H1 (cell line): ENCODE results near the gene ASPHD2. TPM values are rescaled to one million over a fixed set of nuclear protein-coding genes. Genes with fewer than 3 reads are reported as not detected.

ENCODE experiments used
- CTCF ChIA-PET: fragments of 300-600 bp; sonication (Branson Sonifier 250); formaldehyde crosslinking; loops from one replicate; lab custom pipeline; 2021; ENCODE audit not compliant: partially characterized antibody; lab: Charles Lee
- POLR2A ChIA-PET: fragments of 300-600 bp; sonication (Branson Sonifier 250); formaldehyde crosslinking; loops from one replicate; lab custom pipeline; 2021; ENCODE audit warnings: inconsistent platforms; ENCODE audit not compliant: partially characterized antibody; lab: Charles Lee
- DNase-seq, 2 experiments: peaks; one replicate each; pipeline versions ENCODE4 v3.0.0 to v3.0.0-alpha.2; 2010 to 2022; ENCODE audit warnings: low spot score in 2 of 2, low read depth in 1 of 2, mixed read lengths in 1 of 2
- FAIRE-seq: peaks from 2 replicates; lab custom pipeline; 2011; peaks lifted over from hg19 to GRCh38; lab: Jason Lieb, UNC
- H2AFZ ChIP-seq: 2 replicates; pipeline ENCODE4 v1.8.1; 2012; ENCODE audit warnings: low read length, inconsistent platforms
- H2AK5ac ChIP-seq: 2 replicates; pipeline ENCODE4 v1.6.1; 2013; ENCODE audit warnings: low read depth, low read length
- H2BK120ac ChIP-seq: replicated peaks from 2 replicates; pipeline ENCODE3; 2013; ENCODE audit warnings: low read depth, low read length, inconsistent platforms
- H2BK12ac ChIP-seq: 2 replicates; pipeline ENCODE4 v1.6.1; 2013; ENCODE audit warnings: low read depth, low read length
- H2BK15ac ChIP-seq: 2 replicates; pipeline ENCODE4 v1.6.1; 2013; ENCODE audit warnings: low read length
- H2BK20ac ChIP-seq: 2 replicates; pipeline ENCODE4 v1.6.1; 2013; ENCODE audit warnings: low read length
- H2BK5ac ChIP-seq: 2 replicates; pipeline ENCODE4 v1.6.1; 2013; ENCODE audit warnings: low read depth, low read length
- H3K14ac ChIP-seq: 2 replicates; pipeline ENCODE4 v1.6.1; 2013; ENCODE audit warnings: inconsistent platforms; ENCODE audit not compliant: insufficient read length
- H3K18ac ChIP-seq: 2 replicates; pipeline ENCODE4 v1.6.1; 2013; ENCODE audit warnings: low read length; ENCODE audit errors: extremely low read depth
- H3K23ac ChIP-seq: 2 replicates; pipeline ENCODE4 v1.6.1; 2013; ENCODE audit warnings: inconsistent platforms; ENCODE audit not compliant: insufficient read length
- H3K23me2 ChIP-seq: 2 replicates; pipeline ENCODE4 v1.6.1; 2013; ENCODE audit warnings: low read depth, low read length
- H3K27ac ChIP-seq: 2 replicates; pipeline ENCODE4 v1.6.1; 2011; ENCODE audit warnings: low read depth, low read length, inconsistent platforms
- H3K27me3 ChIP-seq, 4 experiments: replicated peaks in 1 of 4; 1 replicate in 1 of 4; 2 replicates in 3 of 4; pipeline versions ENCODE4 v1.6.1 to v1.8.1; 2011 to 2013; ENCODE audit warnings: low read length in 3 of 4, mild to moderate bottlenecking in 3 of 4, inconsistent platforms in 2 of 4, mixed read lengths in 2 of 4, moderate library complexity in 1 of 4; ENCODE audit not compliant: control insufficient read depth in 3 of 4, insufficient read depth in 3 of 4; ENCODE audit errors: extremely low read depth in 1 of 4
- H3K36me3 ChIP-seq, 4 experiments: 2 replicates each; pipeline versions ENCODE4 v1.6.1 to v1.8.1; 2011 to 2013; ENCODE audit warnings: mild to moderate bottlenecking in 4 of 4, low read length in 3 of 4, moderate library complexity in 2 of 4, control low read depth in 1 of 4, inconsistent platforms in 1 of 4; ENCODE audit not compliant: insufficient read depth in 4 of 4, control insufficient read depth in 2 of 4
- H3K4ac ChIP-seq: replicated peaks from 2 replicates; pipeline ENCODE3; 2013; ENCODE audit warnings: low read length, low read depth, mixed read lengths, inconsistent platforms; ENCODE audit not compliant: insufficient read length
- H3K4me1 ChIP-seq, 4 experiments: replicated peaks in 1 of 4; 1 replicate in 1 of 4; 2 replicates in 3 of 4; pipeline versions ENCODE4 v1.6.1 to v1.8.1; 2011 to 2013; ENCODE audit warnings: low read length in 3 of 4, inconsistent platforms in 2 of 4, mixed read lengths in 1 of 4; ENCODE audit not compliant: insufficient read depth in 4 of 4, control insufficient read depth in 3 of 4
- H3K4me2 ChIP-seq, 2 experiments: 2 replicates each; pipeline versions ENCODE4 v1.6.1 to v1.8.1; 2011 to 2013; ENCODE audit warnings: low read depth in 2 of 2, low read length in 2 of 2, control low read depth in 1 of 2, inconsistent platforms in 1 of 2, mild to moderate bottlenecking in 1 of 2; ENCODE audit not compliant: insufficient read depth in 1 of 2
- H3K4me3 ChIP-seq, 4 experiments: fragments of 200-600, 300-600 bp in 1 of 4; sonication (generic), shearing (Covaris generic), sonication (Bioruptor Twin) in 1 of 4; 2 replicates each; pipeline versions ENCODE4 v1.5.1 to v1.8.1; 2011 to 2016; ENCODE audit warnings: low read length in 4 of 4, low read depth in 3 of 4, control low read depth in 2 of 4, inconsistent platforms in 2 of 4, mild to moderate bottlenecking in 2 of 4, mixed read lengths in 1 of 4, moderate library complexity in 1 of 4; ENCODE audit not compliant: insufficient read depth in 2 of 4; ENCODE audit errors: extremely low read depth in 1 of 4
- H3K56ac ChIP-seq: replicated peaks from 2 replicates; pipeline ENCODE3; 2013; ENCODE audit warnings: low read depth, mild to moderate bottlenecking, mixed read lengths, low read length, inconsistent platforms; ENCODE audit not compliant: insufficient read length
- H3K79me1 ChIP-seq: 2 replicates; pipeline ENCODE4 v1.6.1; 2013; ENCODE audit warnings: low read depth, low read length, control low read depth
- H3K79me2 ChIP-seq, 2 experiments: 2 replicates each; pipeline versions ENCODE4 v1.6.1 to v1.8.1; 2012 to 2013; ENCODE audit warnings: low read length in 2 of 2, mild to moderate bottlenecking in 2 of 2, inconsistent platforms in 1 of 2; ENCODE audit not compliant: insufficient read depth in 2 of 2, control insufficient read depth in 1 of 2
- H3K9ac ChIP-seq, 4 experiments: replicated peaks in 1 of 4; 1 replicate in 1 of 4; 2 replicates in 3 of 4; pipeline versions ENCODE4 v1.6.1 to v1.8.1; 2011 to 2013; ENCODE audit warnings: low read depth in 3 of 4, low read length in 3 of 4, control low read depth in 2 of 4, mild to moderate bottlenecking in 2 of 4, moderate library complexity in 2 of 4, inconsistent platforms in 1 of 4; ENCODE audit errors: extremely low read depth in 1 of 4
- H3K9me3 ChIP-seq, 2 experiments: 2 replicates each; pipeline versions ENCODE4 v1.6.1 to v1.8.1; 2012 to 2013; ENCODE audit warnings: mild to moderate bottlenecking in 2 of 2, moderate library complexity in 2 of 2, control low read depth in 1 of 2, inconsistent platforms in 1 of 2, low read depth in 1 of 2, low read length in 1 of 2, mixed read lengths in 1 of 2; ENCODE audit not compliant: insufficient read depth in 2 of 2
- H4K20me1 ChIP-seq, 2 experiments: replicated peaks in 1 of 2; 2 replicates each; pipeline versions ENCODE3 to v1.8.1; 2011 to 2013; ENCODE audit warnings: inconsistent platforms in 2 of 2, low read length in 2 of 2, mild to moderate bottlenecking in 1 of 2; ENCODE audit not compliant: insufficient read depth in 2 of 2, control insufficient read depth in 1 of 2
- H4K5ac ChIP-seq: 2 replicates; pipeline ENCODE4 v1.6.1; 2013; ENCODE audit warnings: low read length, low read depth, mixed read lengths, inconsistent platforms; ENCODE audit not compliant: insufficient read length
- H4K8ac ChIP-seq: 2 replicates; pipeline ENCODE4 v1.8.0; 2013; ENCODE audit warnings: mild to moderate bottlenecking, moderate library complexity, low read length, inconsistent platforms; ENCODE audit not compliant: insufficient read depth; ENCODE audit errors: extremely low read depth
- H4K91ac ChIP-seq: replicated peaks from 2 replicates; pipeline ENCODE3; 2013; ENCODE audit warnings: low read length, mixed read lengths, inconsistent platforms; ENCODE audit not compliant: insufficient read length
- BACH1 ChIP-seq: IDR thresholded peaks from 2 replicates; pipeline ENCODE4 v1.6.1; 2012; ENCODE audit warnings: low read length, improper control_type of control experiment
- CBX8 ChIP-seq: fragments of 300-800, 300-1000 bp; sonication (generic); IDR thresholded peaks from 2 replicates; pipeline ENCODE4 v1.7.1; 2016; ENCODE audit warnings: low read depth, low read length, borderline replicate concordance
- CREB1 ChIP-seq: IDR thresholded peaks from 2 replicates; pipeline ENCODE4 v1.6.1; 2012; ENCODE audit warnings: inconsistent platforms
- CTBP2 ChIP-seq: IDR thresholded peaks from 2 replicates; pipeline ENCODE4 v1.7.0; 2011; ENCODE audit warnings: borderline replicate concordance, mild to moderate bottlenecking, moderate library complexity, mixed read lengths, low read length; ENCODE audit not compliant: insufficient read depth, insufficient read length
- MAFK ChIP-seq: IDR thresholded peaks from 2 replicates; pipeline ENCODE4 v1.6.1; 2012; ENCODE audit warnings: low read depth, mild to moderate bottlenecking, improper control_type of control experiment, low read length
- POU5F1 ChIP-seq: IDR thresholded peaks from 2 replicates; pipeline ENCODE4 v1.6.1; 2011; ENCODE audit warnings: low read depth, mild to moderate bottlenecking, low read length, moderate library complexity
- SIN3A ChIP-seq, 2 experiments: IDR thresholded peaks in 1 of 2; conservative IDR thresholded peaks in 1 of 2; 2 replicates each; pipeline ENCODE4 v1.6.1; 2011 to 2012; ENCODE audit warnings: low read length in 2 of 2, improper control_type of control experiment in 1 of 2, low read depth in 1 of 2, mild to moderate bottlenecking in 1 of 2
- SIRT6 ChIP-seq: IDR thresholded peaks from one replicate; pipeline ENCODE4 v1.7.1; 2012; ENCODE audit warnings: low read length, inconsistent platforms
- SIX5 ChIP-seq: IDR thresholded peaks from 2 replicates; pipeline ENCODE4 v1.6.1; 2011; ENCODE audit warnings: mild to moderate bottlenecking, low read depth, low read length
- SUZ12 ChIP-seq: fragments of 200-600 bp; sonication (generic); IDR thresholded peaks from 2 replicates; pipeline ENCODE4 v1.6.1; 2012; ENCODE audit warnings: mild to moderate bottlenecking, inconsistent platforms, low read length, moderate library complexity, mixed read lengths
- TAF1 ChIP-seq: IDR thresholded peaks from 2 replicates; pipeline ENCODE4 v1.6.1; 2011; ENCODE audit warnings: mild to moderate bottlenecking, low read depth, low read length
- TAF7 ChIP-seq: optimal IDR thresholded peaks from 2 replicates; pipeline ENCODE3; 2011; ENCODE audit warnings: low read depth, mild to moderate bottlenecking, inconsistent platforms, low read length, moderate library complexity, borderline replicate concordance
- WGBS, 2 experiments: shearing (Covaris generic) in 1 of 2; methylation state at CpG; one replicate each; pipeline versions ENCODE4 v1.1.6 to v1.1.7; 2013 to 2015; ENCODE audit warnings: low lambda C conversion rate in 2 of 2, mixed read lengths in 2 of 2, inconsistent platforms in 1 of 2, low coverage in 1 of 2, missing lambda C conversion rate in 1 of 2; ENCODE audit not compliant: insufficient replicate concordance in 2 of 2, insufficient coverage in 1 of 2, insufficient read length in 1 of 2; ENCODE audit errors: extremely low coverage in 1 of 2, missing lambda C conversion rate in 1 of 2; 5-methylcytosine and 5-hydroxymethylcytosine counted together
- polyA plus RNA-seq, 7 experiments: library from polyadenylated mRNA; depleted of rRNA in 3 of 7; stranded (reverse) in 5 of 7; unstranded in 2 of 7; fragments of >200 nt in 5 of 7; fragments of 200-250 nt in 2 of 7; gene quantifications; 1 replicate in 5 of 7; 2 replicates in 1 of 7; 4 replicates in 1 of 7; pipeline versions ENCODE4 v1.2.1 to v1.2.3, GENCODE V29; 2011 to 2013; ENCODE audit warnings: missing spikeins in 2 of 7, mixed read lengths in 2 of 7
- total RNA-seq: library from RNA; stranded (reverse); fragmentation: NEBNext Ultra II Directional; extraction: Animal tissue kit (Norgen Biotek cat#: 25700); gene quantifications from 2 replicates; pipeline ENCODE4 v1.2.1, GENCODE V29; 2021
- TF ChIP-seq, protein P1 (sequence below): IDR thresholded peaks from 2 replicates; pipeline ENCODE4 v1.6.1; 2012; ENCODE audit warnings: inconsistent platforms

Gene ASPHD2
- total and polyA plus RNA-seq, 2 of the 8 experiments (the other 6 are each of a cell fraction or from before 2014, with no cell fraction given) = 7.2 to 11.0 TPM

DNA sequence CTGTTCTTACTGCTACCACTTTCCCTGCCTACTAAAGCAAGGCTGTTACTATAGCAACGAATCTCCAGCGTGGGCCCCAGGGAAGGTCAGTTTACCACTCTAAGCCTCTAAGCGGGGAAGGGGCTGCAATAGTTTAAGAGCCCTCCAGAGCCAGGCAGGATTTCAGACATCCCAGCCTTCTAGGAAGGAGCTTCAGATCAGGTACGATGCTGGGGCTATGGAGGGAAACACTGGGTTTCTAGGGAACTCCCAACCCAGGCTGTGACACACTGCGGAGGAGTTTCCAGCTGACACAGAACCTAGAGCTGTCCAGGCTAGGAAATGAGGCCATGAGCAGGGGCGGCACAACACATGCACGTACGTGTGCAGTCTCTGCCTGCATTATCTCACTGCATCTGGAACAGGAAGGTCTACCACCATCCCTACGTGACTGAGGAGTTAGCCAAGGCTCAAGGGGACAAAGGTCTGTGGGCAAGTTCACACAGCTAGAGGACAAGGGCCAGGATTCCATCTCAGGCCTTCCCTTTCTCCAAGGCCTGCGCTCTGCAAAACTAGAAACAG lies 34.1 kb downstream of the ASPHD2 start:
- H2BK20ac ChIP-seq = no peak overlapping the region
- no peak overlapping the region for H2AK5ac ChIP-seq
- no peak overlapping the region for H4K5ac ChIP-seq
- H3K14ac ChIP-seq = no peak overlapping the region
- no peak overlapping the region for H4K8ac ChIP-seq
- H3K56ac ChIP-seq = no peak overlapping the region
- no peak overlapping the region for H2BK5ac ChIP-seq
- H4K91ac ChIP-seq = no peak overlapping the region
- FAIRE-seq = no peak
- no peak overlapping the region for H3K23ac ChIP-seq
- DNase-seq = no peak
- ChIA-PET CTCF (interaction anchor here (0.5 to 7.8 kb wide), 14 partner anchors 8 to 1467 kb away, joined by 3 to 98 read pairs (median 6); no protein-coding TSS in a partner anchor), POLR2A (interaction anchor here (0.6 to 1.5 kb wide), 5 partner anchors 10 to 359 kb away, joined by 3 to 5 read pairs (median 3); partner anchors contain the start of genes HPS4 and SRRD)
- H3K36me3 ChIP-seq = peaks cover 11 to 63% (median 39%) of the 10 kb centered on the region in 4 experiments
- H3K79me1 ChIP-seq = 0 out of 2 replicates have a peak, but pooled peaks cover 2% of the 10 kb centered on the region
- no peak overlapping the region for H3K27ac ChIP-seq
- no peak overlapping the region for H3K4me3 ChIP-seq
- H3K9ac ChIP-seq = no peak overlapping the region
- no peaks in the 10 kb centered on the region for H3K4me1 ChIP-seq
- H2AFZ ChIP-seq = no peak overlapping the region
- no peak overlapping the region for H3K4me2 ChIP-seq
- H3K9me3 ChIP-seq = no peaks in the 10 kb centered on the region
- H2BK120ac ChIP-seq = no peak overlapping the region
- WGBS, 2 experiments = 90% methylated on average over 10 of the region's 10 CpGs; no CpG with 5 or more reads in 1 of the 2 experiments
- no peaks in the 10 kb centered on the region for H3K23me2 ChIP-seq
- peaks cover under 1 to 9% of the 10 kb centered on the region in 2 experiments for H4K20me1 ChIP-seq
- H3K4ac ChIP-seq = no peak overlapping the region
- H3K27me3 ChIP-seq = no peaks in the 10 kb centered on the region
- no peak overlapping the region for H2BK15ac ChIP-seq
- H3K79me2 ChIP-seq = peaks cover 0 to 2% of the 10 kb centered on the region in 2 experiments; a peak in 1 of 4 replicates
- H2BK12ac ChIP-seq = no peak overlapping the region
- H3K18ac ChIP-seq = no peak overlapping the region
- TF ChIP-seq CBX8 (no peak), BACH1 (no peak), SIX5 (no peak), MAFK (no peak), TAF7 (no peak), POU5F1 (no peak), CTBP2 (no peak), SIRT6 (no peak), TAF1 (no peak), SIN3A (conservative IDR thresholded peaks at IDR 0.05 in 1 of 2, IDR thresholded peaks at IDR 0.05 in 1 of 2; ENCODE audit: low read depth in 1 of 2, low read length in 2 of 2) (no peak), SUZ12 (no peak), CREB1 (no peak)
- TF ChIP-seq, protein P1, sequence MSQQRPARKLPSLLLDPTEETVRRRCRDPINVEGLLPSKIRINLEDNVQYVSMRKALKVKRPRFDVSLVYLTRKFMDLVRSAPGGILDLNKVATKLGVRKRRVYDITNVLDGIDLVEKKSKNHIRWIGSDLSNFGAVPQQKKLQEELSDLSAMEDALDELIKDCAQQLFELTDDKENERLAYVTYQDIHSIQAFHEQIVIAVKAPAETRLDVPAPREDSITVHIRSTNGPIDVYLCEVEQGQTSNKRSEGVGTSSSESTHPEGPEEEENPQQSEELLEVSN = no peak
